Measurements from ENCODE around the gene NRXN3.

Gene NRXN3

DNA sequence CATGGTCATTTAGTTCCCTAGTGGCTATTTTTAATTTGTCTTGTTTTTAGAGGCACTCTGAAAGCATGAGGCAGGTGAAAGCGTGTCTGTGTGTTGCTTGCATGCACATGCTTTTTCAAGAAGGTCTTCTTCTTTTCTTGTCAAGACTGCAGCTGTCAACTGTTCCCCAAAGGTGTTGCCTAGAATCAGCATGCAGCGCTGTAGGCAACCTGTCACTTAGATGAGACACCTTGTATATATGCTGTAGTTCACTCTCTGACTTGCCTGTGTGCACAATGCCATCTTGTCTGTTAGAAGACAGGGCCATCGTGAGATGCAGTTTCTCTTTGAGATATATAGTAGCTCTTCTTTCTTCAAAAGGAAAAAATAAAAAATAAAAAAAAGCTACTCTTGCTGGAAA is 1155.4 kb downstream of the NRXN3 start:
- no peak for DNase-seq

- no peak for DNase-seq
Observed at GRCh38 chr14:79328863-79329262, 1158.7 kb downstream of the NRXN3 start.

DNA sequence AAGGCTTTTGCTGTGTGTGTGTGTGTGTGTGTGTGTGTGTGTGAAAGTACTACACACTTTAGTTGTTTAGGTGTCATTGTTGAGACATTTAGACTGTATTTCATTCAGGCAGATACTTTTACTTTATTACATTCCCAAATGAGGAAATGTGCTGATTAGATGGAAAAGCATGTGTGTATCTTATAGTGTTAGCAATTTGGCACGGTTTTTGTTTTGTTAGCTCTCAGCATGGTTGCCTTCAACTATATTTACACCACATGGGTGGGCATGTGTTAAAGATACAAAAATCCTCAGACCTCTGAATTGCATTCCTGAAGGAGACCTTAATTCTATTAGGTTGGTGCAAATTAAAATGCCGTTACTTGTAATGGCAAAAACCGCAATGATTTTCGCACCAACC is 1161.7 kb downstream of the NRXN3 start:
- DNase-seq, result no peak

GRCh38 chr14:79332504-79333197 is 1162.5 kb downstream of the NRXN3 start:
- peak in 28 of 56 donors; percentile 0 to 54 (median 8) for DNase-seq

GRCh38 chr14:79333198-79333546 is 1163.0 kb downstream of the NRXN3 start:
- no peak for DNase-seq

- no peak for DNase-seq
Observed at GRCh38 chr14:79334272-79334671, 1164.1 kb downstream of the NRXN3 start.

- no peak for DNase-seq
Observed at GRCh38 chr14:79337761-79338160, 1167.6 kb downstream of the NRXN3 start.

DNA sequence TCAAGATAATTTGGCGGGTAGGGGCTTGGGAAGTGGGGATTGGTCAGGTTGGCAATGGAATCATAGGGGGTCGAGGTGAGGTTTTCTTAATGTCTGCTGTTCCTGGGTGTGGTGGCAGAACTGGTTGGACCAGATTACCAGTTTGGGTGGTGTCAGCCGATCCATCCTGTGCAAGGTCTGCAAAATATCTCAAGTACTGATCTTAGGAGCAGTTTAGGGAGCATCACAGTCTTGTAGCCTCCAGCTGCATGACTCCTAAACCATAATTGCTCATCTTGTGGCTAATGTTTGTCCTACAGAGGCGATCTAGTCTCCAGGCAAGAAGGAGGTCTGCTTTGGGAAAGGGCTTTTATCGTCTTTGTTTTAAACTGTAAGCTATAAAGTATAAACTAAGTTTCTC is 1172.8 kb downstream of the NRXN3 start:
- no peak for DNase-seq

DNA sequence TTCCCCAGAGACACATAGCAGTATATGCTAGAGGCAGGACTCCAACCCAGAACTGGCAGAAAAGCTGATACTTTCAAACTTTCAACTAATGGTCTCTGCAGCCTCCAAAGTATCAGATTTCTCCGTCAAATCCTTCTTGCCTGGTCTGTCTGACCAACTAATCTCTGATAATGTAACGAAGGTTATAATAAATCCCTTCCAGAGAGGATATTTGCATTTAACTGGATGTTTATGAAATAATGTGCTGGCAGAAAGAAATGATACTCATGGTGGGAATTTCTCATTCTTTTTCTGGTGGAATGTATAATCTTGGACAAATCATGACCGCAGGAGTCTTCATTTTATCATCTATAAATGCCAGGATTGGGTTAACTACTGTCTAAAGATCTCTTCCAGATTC is 1180.8 kb downstream of the NRXN3 start:
- no peak for DNase-seq

DNA sequence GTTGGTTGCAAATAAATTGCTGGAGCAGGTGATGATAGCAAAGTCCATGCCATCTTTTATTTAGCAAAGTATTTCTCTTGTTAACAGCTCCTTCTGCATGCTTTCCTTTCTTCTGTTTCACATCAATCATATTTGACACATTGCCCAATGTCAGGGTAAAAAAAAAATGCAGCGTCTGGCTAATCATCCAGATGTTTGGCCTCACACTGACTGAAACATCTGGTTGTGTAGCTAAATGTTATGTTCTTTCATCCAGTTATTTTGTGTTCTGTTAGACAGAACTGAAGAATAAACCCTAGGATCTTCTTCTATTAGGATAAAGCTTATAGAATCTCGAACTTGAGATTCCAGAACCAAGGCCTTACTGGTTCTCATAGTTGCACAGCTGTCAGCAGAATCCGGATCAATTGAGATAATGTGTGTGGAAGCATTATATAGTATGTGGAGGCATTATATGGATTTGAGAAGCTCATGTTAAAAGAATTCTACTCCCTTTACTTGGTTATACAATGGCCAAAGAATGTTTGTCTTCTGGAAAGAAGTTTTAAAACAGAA is 1182.0 kb downstream of the NRXN3 start:
- no peak for DNase-seq

DNA sequence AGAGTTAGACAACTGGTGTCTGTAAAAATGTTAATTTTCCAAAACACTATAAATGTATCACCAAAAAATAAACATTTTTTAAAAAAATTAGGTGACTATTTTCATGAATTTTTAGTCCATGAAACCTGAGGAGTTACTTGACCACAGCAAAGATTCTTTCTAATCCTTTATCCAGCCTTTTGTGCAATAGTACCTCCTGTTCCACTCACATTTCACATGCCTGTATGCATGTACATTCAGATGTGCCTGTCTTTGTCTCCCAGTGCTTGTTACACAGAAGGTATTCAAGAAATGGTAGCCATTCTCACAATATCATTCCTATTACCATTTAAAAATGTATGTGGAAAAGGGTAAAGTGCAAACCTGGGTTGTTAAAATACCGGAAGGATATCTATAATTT is 1184.2 kb downstream of the NRXN3 start:
- no peak for DNase-seq

- no peak for DNase-seq
Observed at GRCh38 chr14:79356040-79356439, 1185.9 kb downstream of the NRXN3 start.

DNA sequence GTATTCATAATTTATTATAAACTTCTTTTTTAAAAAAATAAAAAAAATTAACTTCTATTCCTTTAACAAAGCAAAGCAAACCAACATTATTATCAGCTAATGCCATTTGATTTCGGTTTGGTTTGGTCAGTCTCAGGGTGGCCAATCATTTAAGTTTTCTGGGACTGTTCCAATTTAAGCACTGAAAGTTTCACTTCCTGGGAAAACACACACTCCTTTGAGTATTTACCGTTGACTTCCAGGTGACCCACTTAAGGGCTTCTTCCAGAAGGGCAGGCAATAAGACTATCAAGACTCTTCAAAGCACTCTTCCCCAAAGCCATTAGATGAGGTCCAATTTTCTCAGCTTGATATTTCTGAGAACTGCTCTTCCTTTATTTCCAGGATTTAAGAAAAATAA is 1187.1 kb downstream of the NRXN3 start:
- DNase-seq, result no peak

GRCh38 chr14:79363291-79363690 is 1193.1 kb downstream of the NRXN3 start:
- DNase-seq, result no peak

GRCh38 chr14:79369359-79370332 is 1199.5 kb downstream of the NRXN3 start:
- DNase-seq, result no peak

GRCh38 chr14:79370969-79371368 is 1200.8 kb downstream of the NRXN3 start:
- no peak for DNase-seq

GRCh38 chr14:79373451-79373850 is 1203.3 kb downstream of the NRXN3 start:
- no peak for DNase-seq

DNA sequence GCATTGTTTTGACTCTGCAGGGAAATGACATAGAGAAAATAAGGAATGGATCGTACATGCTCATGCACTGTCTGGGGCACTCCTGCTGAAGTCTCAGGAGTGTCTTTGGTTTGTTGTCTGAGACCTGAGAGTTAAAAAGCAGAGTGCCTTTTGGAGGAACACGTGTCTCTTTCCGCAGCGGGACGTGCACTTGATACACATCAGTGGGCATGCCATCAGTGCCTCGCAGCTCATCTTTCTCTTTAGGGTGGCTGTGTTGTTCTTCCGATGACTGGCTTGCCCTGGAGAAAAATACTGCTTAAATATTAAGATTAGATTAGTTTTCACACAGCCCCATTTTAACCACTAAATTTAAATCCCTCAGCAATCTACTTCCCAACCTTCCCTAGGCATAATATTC is 1205.2 kb downstream of the NRXN3 start:
- DNase-seq, result no peak

- no peak for DNase-seq
Observed at GRCh38 chr14:79376557-79376956, 1206.4 kb downstream of the NRXN3 start.

- no peak for DNase-seq
Observed at GRCh38 chr14:79378020-79378419, 1207.8 kb downstream of the NRXN3 start.

DNA sequence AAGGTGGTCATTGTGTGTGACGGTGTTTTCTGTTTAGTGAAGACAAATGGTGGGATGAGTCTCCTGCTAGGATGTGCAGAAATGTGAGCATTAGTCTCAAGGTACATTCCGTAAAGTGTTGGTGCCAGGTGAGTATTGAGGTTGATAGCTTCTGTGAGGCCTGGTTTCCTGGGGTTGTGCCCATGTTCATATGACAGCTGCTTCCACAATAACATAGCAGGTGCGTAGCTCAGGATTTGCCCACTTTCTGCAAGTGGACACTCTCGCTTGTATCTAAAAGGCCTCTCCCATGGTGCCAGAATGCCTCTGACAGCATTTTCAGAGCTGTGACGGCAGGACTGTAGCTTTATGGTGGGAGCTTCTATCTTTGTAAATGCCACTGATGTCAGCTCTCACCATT is 1209.1 kb downstream of the NRXN3 start:
- DNase-seq, result no peak

GRCh38 chr14:79383031-79383430 is 1212.9 kb downstream of the NRXN3 start:
- no peak for DNase-seq

DNA sequence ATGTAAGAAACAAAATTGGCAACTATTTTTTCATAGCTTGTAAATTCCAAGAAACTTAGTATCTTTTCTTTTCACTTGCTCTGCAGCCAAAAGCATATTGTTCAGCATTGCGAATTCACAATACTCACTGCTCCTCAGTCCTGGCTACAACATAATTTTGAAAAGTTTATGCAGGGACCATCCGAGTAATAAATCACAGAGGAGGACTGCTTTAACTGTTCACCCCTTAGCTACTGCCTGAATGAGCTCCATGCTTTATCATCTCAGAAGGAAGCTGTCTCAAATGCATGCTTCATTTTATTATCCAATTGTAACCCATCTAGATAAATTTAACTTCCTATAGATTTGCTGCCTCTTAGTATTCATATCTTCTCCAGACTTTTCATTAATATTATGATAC is 1213.3 kb downstream of the NRXN3 start:
- DNase-seq, result no peak
